Measurements from ENCODE around the gene BRD7.

The BRD7 gene

GRCh38 chr16:50365791-50366575 lies 2.8 kb downstream of the BRD7 start:
- Histone ChIP-seq H3K9ac (ENCODE audit: low read depth, low read length, poor library complexity) (no peak overlapping the region), H3K23ac (ENCODE audit: low read depth, low read length, poor library complexity) (no peak overlapping the region), H4K91ac (ENCODE audit: low read depth, low read length, poor library complexity) (no peak overlapping the region), H3K4me2 (ENCODE audit: insufficient read depth, low read length, poor library complexity, severe bottlenecking) (no peak overlapping the region), H3K79me1 (ENCODE audit: low read depth, low read length) (no peaks in the 10 kb centered on the region), H2AFZ (ENCODE audit: low read length) (no peak overlapping the region), H3K4ac (ENCODE audit: low read length) (no peak overlapping the region), H3K9me3 (replicated peaks in 1 of 2; ENCODE audit: control insufficient read depth in 2 of 2, insufficient read depth in 1 of 2, low read depth in 1 of 2, low read length in 2 of 2) (peaks cover 0 to 4% of the 10 kb centered on the region in 2 donors), H2BK5ac (ENCODE audit: low read length) (no peak overlapping the region), H2BK120ac (ENCODE audit: low read depth, low read length) (no peak overlapping the region), H3K4me3 (ENCODE audit: low read length in 2 of 2) (no peak overlapping the region), H3K4me1 (ENCODE audit: control insufficient read depth in 2 of 2, insufficient read depth in 1 of 2, low read depth in 1 of 2, low read length in 2 of 2) (peaks cover 6% of the 10 kb centered on the region in 2 donors), H2BK12ac (ENCODE audit: low read length) (no peak overlapping the region), H4K8ac (ENCODE audit: low read depth, low read length) (no peak overlapping the region), H3K14ac (ENCODE audit: low read length) (no peak overlapping the region), H3K18ac (ENCODE audit: low read length) (no peak overlapping the region), H2AK5ac (ENCODE audit: low read depth, low read length) (no peak overlapping the region), H3K27ac (replicated peaks; ENCODE audit: low read length) (no peak overlapping the region), H3K36me3 (replicated peaks in 1 of 2; ENCODE audit: control insufficient read depth in 2 of 2, insufficient read depth in 2 of 2, low read length in 2 of 2) (peaks cover 19 to 66% of the 10 kb centered on the region in 2 donors), H2BK15ac (ENCODE audit: low read length) (no peak overlapping the region), H3K27me3 (ENCODE audit: control insufficient read depth in 3 of 3, insufficient read depth in 3 of 3, low read depth in 1 of 3, low read length in 3 of 3) (peaks cover 0 to 3% (median 0%) of the 10 kb centered on the region in 3 experiments)
- WGBS, 2 donors (ENCODE audit: extremely low coverage in 2 of 2, insufficient read length in 2 of 2, insufficient replicate concordance in 1 of 2), result no CpG with 5 or more reads among the region's 2 CpGs
- no peak for DNase-seq (ENCODE audit: low spot score)

DNA sequence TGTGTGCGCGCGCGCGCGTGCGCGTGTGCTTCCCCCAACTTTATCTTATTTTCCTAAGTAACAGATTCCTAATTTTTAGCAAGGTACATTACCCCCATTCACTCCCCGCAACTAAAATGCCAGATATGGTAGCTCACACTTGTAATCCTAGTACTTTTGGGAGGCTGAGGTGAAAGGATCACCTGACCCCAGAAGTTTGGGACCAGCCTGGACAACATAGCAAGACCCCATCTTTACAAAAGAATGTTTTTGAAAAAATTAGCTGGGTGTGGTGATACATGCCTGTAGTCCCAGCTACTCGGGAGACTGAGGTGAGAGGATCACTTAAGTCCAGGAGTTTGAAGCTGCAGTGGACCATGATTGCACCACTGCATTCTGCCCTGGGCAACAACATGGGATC lies 5.1 kb downstream of the BRD7 start:
- H2BK15ac ChIP-seq (ENCODE audit: low read length), result no peak overlapping the region
- H3K9me3 ChIP-seq (replicated peaks in 1 of 2; ENCODE audit: control insufficient read depth in 2 of 2, insufficient read depth in 1 of 2, low read depth in 1 of 2, low read length in 2 of 2), result no peaks in the 10 kb centered on the region
- no peak overlapping the region for H3K9ac ChIP-seq (ENCODE audit: low read depth, low read length, poor library complexity)
- H3K23ac ChIP-seq (ENCODE audit: low read depth, low read length, poor library complexity), result no peak overlapping the region
- H3K27me3 ChIP-seq (ENCODE audit: control insufficient read depth in 3 of 3, insufficient read depth in 3 of 3, low read depth in 1 of 3, low read length in 3 of 3), result no peaks in the 10 kb centered on the region
- H3K36me3 ChIP-seq (replicated peaks in 1 of 2; ENCODE audit: control insufficient read depth in 2 of 2, insufficient read depth in 2 of 2, low read length in 2 of 2), result peaks cover 23 to 89% of the 10 kb centered on the region in 2 donors
- H3K4me1 ChIP-seq (ENCODE audit: control insufficient read depth in 2 of 2, insufficient read depth in 1 of 2, low read depth in 1 of 2, low read length in 2 of 2), result peaks cover 5 to 6% of the 10 kb centered on the region in 2 donors
- no peak overlapping the region for H2AK5ac ChIP-seq (ENCODE audit: low read depth, low read length)
- H4K91ac ChIP-seq (ENCODE audit: low read depth, low read length, poor library complexity), result no peak overlapping the region
- no peak overlapping the region for H2BK12ac ChIP-seq (ENCODE audit: low read length)
- no peak overlapping the region for H2BK5ac ChIP-seq (ENCODE audit: low read length)
- no peak overlapping the region for H3K4me2 ChIP-seq (ENCODE audit: insufficient read depth, low read length, poor library complexity, severe bottlenecking)
- no peak overlapping the region for H4K8ac ChIP-seq (ENCODE audit: low read depth, low read length)
- no peak overlapping the region for H3K14ac ChIP-seq (ENCODE audit: low read length)
- no peaks in the 10 kb centered on the region for H3K79me1 ChIP-seq (ENCODE audit: low read depth, low read length)
- no peak overlapping the region for H3K4me3 ChIP-seq (ENCODE audit: low read length in 2 of 2)
- WGBS, 2 donors (ENCODE audit: extremely low coverage in 2 of 2, insufficient read length in 2 of 2, insufficient replicate concordance in 1 of 2), result no CpG with 5 or more reads among the region's 10 CpGs
- no peak overlapping the region for H3K4ac ChIP-seq (ENCODE audit: low read length)
- H2AFZ ChIP-seq (ENCODE audit: low read length), result no peak overlapping the region
- no peak for DNase-seq (ENCODE audit: low spot score)
- H3K27ac ChIP-seq (replicated peaks; ENCODE audit: low read length), result no peak overlapping the region
- no peak overlapping the region for H3K18ac ChIP-seq (ENCODE audit: low read length)
- no peak overlapping the region for H2BK120ac ChIP-seq (ENCODE audit: low read depth, low read length)

DNA sequence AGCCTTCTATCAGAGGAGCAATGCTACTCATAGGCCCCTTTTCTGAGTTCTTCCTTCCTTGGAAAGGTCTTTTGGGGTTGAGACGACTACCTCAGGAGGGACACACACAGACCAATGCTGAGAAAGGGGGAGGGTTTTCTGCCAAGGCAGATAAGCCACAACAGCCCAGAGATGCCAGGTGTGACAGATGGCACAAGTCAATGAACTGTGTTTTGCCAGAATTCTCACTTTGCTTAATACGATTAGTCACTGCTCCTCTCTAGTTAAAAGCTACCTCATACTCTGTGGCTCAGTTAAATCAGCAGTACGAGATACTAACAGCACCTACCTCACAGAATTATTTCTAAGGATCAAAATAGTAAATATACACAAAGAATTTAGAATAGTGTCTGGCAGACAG lies 8.0 kb downstream of the BRD7 start:
- Histone ChIP-seq H2AFZ (ENCODE audit: low read length) (no peak overlapping the region), H3K4me1 (ENCODE audit: control insufficient read depth in 2 of 2, insufficient read depth in 1 of 2, low read depth in 1 of 2, low read length in 2 of 2) (no peaks in the 10 kb centered on the region), H3K4me3 (ENCODE audit: low read length in 2 of 2) (no peak overlapping the region), H2BK5ac (ENCODE audit: low read length) (no peak overlapping the region), H3K9ac (ENCODE audit: low read depth, low read length, poor library complexity) (no peak overlapping the region), H2BK12ac (ENCODE audit: low read length) (no peak overlapping the region), H3K18ac (ENCODE audit: low read length) (no peak overlapping the region), H3K79me1 (ENCODE audit: low read depth, low read length) (no peaks in the 10 kb centered on the region), H3K27ac (replicated peaks; ENCODE audit: low read length) (no peak overlapping the region), H3K14ac (ENCODE audit: low read length) (no peak overlapping the region), H3K23ac (ENCODE audit: low read depth, low read length, poor library complexity) (no peak overlapping the region), H3K4me2 (ENCODE audit: insufficient read depth, low read length, poor library complexity, severe bottlenecking) (no peak overlapping the region), H3K36me3 (replicated peaks in 1 of 2; ENCODE audit: control insufficient read depth in 2 of 2, insufficient read depth in 2 of 2, low read length in 2 of 2) (peaks cover 23 to 100% of the 10 kb centered on the region in 2 donors), H3K4ac (ENCODE audit: low read length) (no peak overlapping the region), H3K27me3 (ENCODE audit: control insufficient read depth in 3 of 3, insufficient read depth in 3 of 3, low read depth in 1 of 3, low read length in 3 of 3) (no peaks in the 10 kb centered on the region), H2AK5ac (ENCODE audit: low read depth, low read length) (no peak overlapping the region), H4K91ac (ENCODE audit: low read depth, low read length, poor library complexity) (no peak overlapping the region), H3K9me3 (replicated peaks in 1 of 2; ENCODE audit: control insufficient read depth in 2 of 2, insufficient read depth in 1 of 2, low read depth in 1 of 2, low read length in 2 of 2) (no peaks in the 10 kb centered on the region), H2BK15ac (ENCODE audit: low read length) (no peak overlapping the region), H4K8ac (ENCODE audit: low read depth, low read length) (no peak overlapping the region), H2BK120ac (ENCODE audit: low read depth, low read length) (no peak overlapping the region)
- no CpG with 5 or more reads among the region's 3 CpGs for WGBS, 2 donors (ENCODE audit: extremely low coverage in 2 of 2, insufficient read length in 2 of 2, insufficient replicate concordance in 1 of 2)
- no peak for DNase-seq (ENCODE audit: low spot score)

DNA sequence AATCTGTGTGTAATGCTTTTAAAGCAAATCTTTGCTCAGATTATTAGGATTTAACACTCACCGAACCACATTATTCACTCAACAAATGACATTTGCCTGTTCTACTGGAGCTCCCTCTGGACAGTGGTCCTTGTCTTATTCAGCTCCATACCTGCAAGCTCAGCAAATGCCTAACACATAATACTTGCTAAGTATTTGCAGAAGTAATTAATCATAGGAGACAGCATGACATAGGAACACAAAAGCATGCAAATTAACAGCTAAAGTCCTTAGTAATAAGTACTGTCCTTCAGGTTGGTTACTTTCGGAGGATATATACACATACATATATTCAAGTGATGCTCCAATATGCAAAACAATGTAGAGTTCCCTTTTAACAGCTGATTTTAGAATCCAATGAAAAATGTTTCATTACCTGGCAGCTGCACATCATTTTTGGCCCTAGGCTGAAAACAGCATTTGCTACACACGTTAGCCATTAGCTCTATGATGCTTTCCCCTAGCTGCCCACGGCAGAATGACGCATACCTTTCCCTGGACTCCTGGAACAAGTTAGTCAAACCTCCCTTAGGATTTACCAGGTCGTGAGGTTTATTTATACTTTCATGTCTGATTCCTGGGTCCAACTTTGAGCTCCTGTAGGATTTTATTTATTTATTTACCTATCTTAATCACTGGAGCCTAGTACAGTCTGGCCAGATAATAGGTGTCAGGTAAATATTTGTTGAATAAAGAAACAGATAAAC lies 8.6 kb downstream of the BRD7 start:
- no peak overlapping the region for H2BK5ac ChIP-seq (ENCODE audit: low read length)
- no peak overlapping the region for H2AK5ac ChIP-seq (ENCODE audit: low read depth, low read length)
- no peak overlapping the region for H3K4me3 ChIP-seq (ENCODE audit: low read length in 2 of 2)
- H3K18ac ChIP-seq (ENCODE audit: low read length), result no peak overlapping the region
- no peaks in the 10 kb centered on the region for H3K79me1 ChIP-seq (ENCODE audit: low read depth, low read length)
- H3K27ac ChIP-seq (replicated peaks; ENCODE audit: low read length), result no peak overlapping the region
- no peak overlapping the region for H2BK120ac ChIP-seq (ENCODE audit: low read depth, low read length)
- no peak overlapping the region for H3K4ac ChIP-seq (ENCODE audit: low read length)
- H3K27me3 ChIP-seq (ENCODE audit: control insufficient read depth in 3 of 3, insufficient read depth in 3 of 3, low read depth in 1 of 3, low read length in 3 of 3), result no peaks in the 10 kb centered on the region
- H2BK12ac ChIP-seq (ENCODE audit: low read length), result no peak overlapping the region
- H3K14ac ChIP-seq (ENCODE audit: low read length), result no peak overlapping the region
- DNase-seq (ENCODE audit: low spot score), result no peak
- no peak overlapping the region for H2BK15ac ChIP-seq (ENCODE audit: low read length)
- no peaks in the 10 kb centered on the region for H3K4me1 ChIP-seq (ENCODE audit: control insufficient read depth in 2 of 2, insufficient read depth in 1 of 2, low read depth in 1 of 2, low read length in 2 of 2)
- no CpG with 5 or more reads among the region's 6 CpGs for WGBS, 2 donors (ENCODE audit: extremely low coverage in 2 of 2, insufficient read length in 2 of 2, insufficient replicate concordance in 1 of 2)
- H3K23ac ChIP-seq (ENCODE audit: low read depth, low read length, poor library complexity), result no peak overlapping the region
- H3K36me3 ChIP-seq (replicated peaks in 1 of 2; ENCODE audit: control insufficient read depth in 2 of 2, insufficient read depth in 2 of 2, low read length in 2 of 2), result peaks cover 23 to 100% of the 10 kb centered on the region in 2 donors
- H4K8ac ChIP-seq (ENCODE audit: low read depth, low read length), result no peak overlapping the region
- no peak overlapping the region for H3K4me2 ChIP-seq (ENCODE audit: insufficient read depth, low read length, poor library complexity, severe bottlenecking)
- H3K9ac ChIP-seq (ENCODE audit: low read depth, low read length, poor library complexity), result no peak overlapping the region
- no peak overlapping the region for H2AFZ ChIP-seq (ENCODE audit: low read length)
- no peaks in the 10 kb centered on the region for H3K9me3 ChIP-seq (replicated peaks in 1 of 2; ENCODE audit: control insufficient read depth in 2 of 2, insufficient read depth in 1 of 2, low read depth in 1 of 2, low read length in 2 of 2)
- H4K91ac ChIP-seq (ENCODE audit: low read depth, low read length, poor library complexity), result no peak overlapping the region
